HEK293T (cell line): ENCODE results near the gene CPNE2.

Experiments used
- CTCF ChIA-PET: fragments of 350-600 bp; formaldehyde crosslinking; extraction: SDS; loops from one replicate; lab custom pipeline; 2021; ENCODE audit warnings: antibody characterized with exemption, inconsistent platforms; lab: Yijun Ruan, JAX
- POLR2A ChIA-PET: fragments of 350-600 bp; formaldehyde crosslinking; extraction: SDS; loops from one replicate; lab custom pipeline; 2020; ENCODE audit warnings: antibody characterized with exemption, inconsistent platforms; lab: Yijun Ruan, JAX
- DNase-seq: peaks from one replicate; pipeline ENCODE4 v3.0.0; 2012; ENCODE audit warnings: mixed read lengths; ENCODE audit errors: extremely low spot score
- ARNT ChIP-seq: fragments of 450-650 bp; IDR thresholded peaks from 2 replicates; pipeline ENCODE4 v1.6.1; 2017; ENCODE audit warnings: mild to moderate bottlenecking
- BHLHE40 ChIP-seq: fragments of 450-650 bp; IDR thresholded peaks from 2 replicates; pipeline ENCODE4 v1.6.1; 2016; ENCODE audit warnings: mild to moderate bottlenecking, moderate library complexity, borderline replicate concordance
- CTBP1 ChIP-seq: fragments of 450-650 bp; IDR thresholded peaks from 2 replicates; pipeline ENCODE4 v1.6.1; 2016; ENCODE audit warnings: borderline replicate concordance
- ELF4 ChIP-seq: fragments of 450-650 bp; IDR thresholded peaks from 2 replicates; pipeline ENCODE4 v1.6.1; 2017; ENCODE audit warnings: antibody characterized with exemption
- FOXA1 ChIP-seq: fragments of 450-650 bp; IDR thresholded peaks from 2 replicates; pipeline ENCODE4 v1.6.1; 2016; ENCODE audit warnings: mild to moderate bottlenecking
- FOXK2 ChIP-seq: fragments of 450-650 bp; IDR thresholded peaks from 2 replicates; pipeline ENCODE4 v1.6.1; 2016; ENCODE audit warnings: mild to moderate bottlenecking
- FOXM1 ChIP-seq: fragments of 450-650 bp; IDR thresholded peaks from 2 replicates; pipeline ENCODE4 v1.6.1; 2017; ENCODE audit warnings: mild to moderate bottlenecking, borderline replicate concordance
- HDGF ChIP-seq: fragments of 450-650 bp; IDR thresholded peaks from 2 replicates; pipeline ENCODE4 v1.6.1; 2017; ENCODE audit warnings: antibody characterized with exemption, borderline replicate concordance
- L3MBTL2 ChIP-seq: fragments of 450-650 bp; conservative IDR thresholded peaks from 2 replicates; pipeline ENCODE4 v1.6.1; 2016; ENCODE audit warnings: mild to moderate bottlenecking
- LEF1 ChIP-seq: fragments of 450-650 bp; IDR thresholded peaks from 2 replicates; pipeline ENCODE4 v1.6.1; 2017; ENCODE audit warnings: mild to moderate bottlenecking, borderline replicate concordance
- NFRKB ChIP-seq: fragments of 450-650 bp; IDR thresholded peaks from 2 replicates; pipeline ENCODE4 v1.6.1; 2016; ENCODE audit warnings: mild to moderate bottlenecking, moderate library complexity
- PKNOX1 ChIP-seq: fragments of 450-650 bp; IDR thresholded peaks from 2 replicates; pipeline ENCODE4 v1.6.1; 2016
- SP1 ChIP-seq: fragments of 450-650 bp; IDR thresholded peaks from 2 replicates; pipeline ENCODE4 v1.6.1; 2017
- SUZ12 ChIP-seq: fragments of 450-650 bp; IDR thresholded peaks from 2 replicates; pipeline ENCODE4 v1.6.1; 2016; ENCODE audit warnings: mild to moderate bottlenecking
- TARDBP ChIP-seq: fragments of 450-650 bp; IDR thresholded peaks from 2 replicates; pipeline ENCODE4 v1.6.1; 2016
- ZNF384 ChIP-seq: fragments of 450-650 bp; IDR thresholded peaks from 2 replicates; pipeline ENCODE4 v1.6.1; 2016

CPNE2 gene

GRCh38 chr16:57123974-57124674 lies 31.7 kb downstream of the CPNE2 start:
- no peak for DNase-seq
- CTCF ChIA-PET: no interaction called here
- TF ChIP-seq CTBP1 (no peak), FOXK2 (no peak), SUZ12 (no peak), HDGF (no peak), ELF4 (no peak), FOXM1 (no peak), BHLHE40 (no peak), TARDBP (no peak), LEF1 (no peak)
- POLR2A ChIA-PET: no interaction called here

GRCh38 chr16:57125376-57125775 lies 33.0 kb downstream of the CPNE2 start:
- no peak for TF ChIP-seq CTBP1
- TF ChIP-seq FOXA1: no peak
- TF ChIP-seq PKNOX1: no peak
- TF ChIP-seq SP1: no peak
- no peak for TF ChIP-seq NFRKB
- no peak for TF ChIP-seq SUZ12
- no peak for TF ChIP-seq ZNF384
- no peak for DNase-seq
- ChIA-PET POLR2A (no interaction called here), CTCF (no interaction called here)

- ChIA-PET CTCF (interaction anchor here (1.4 kb wide), 1 partner anchor 42 kb away, joined by 3 read pairs; no protein-coding TSS in a partner anchor), POLR2A (no interaction called here)
- no peak for DNase-seq
- TF ChIP-seq BHLHE40 (no peak), CTBP1 (no peak)
These were observed 33.6 kb downstream of the CPNE2 start for GRCh38 chr16:57125969-57126368.

- no peak for DNase-seq
- CTCF ChIA-PET: interaction anchor here (1.4 kb wide), 1 partner anchor 42 kb away, joined by 3 read pairs; no protein-coding TSS in a partner anchor
- POLR2A ChIA-PET: no interaction called here
- TF ChIP-seq HDGF (no peak), SUZ12 (no peak), FOXA1 (no peak), NFRKB (no peak), L3MBTL2 (no peak), ARNT (no peak), FOXM1 (no peak), FOXK2 (no peak), BHLHE40 (no peak), TARDBP (no peak), SP1 (no peak), LEF1 (no peak), ELF4 (no peak)
These were observed 34.0 kb downstream of the CPNE2 start for GRCh38 chr16:57126411-57126810.

GRCh38 chr16:57127037-57127763 lies 34.8 kb downstream of the CPNE2 start:
- no peak for TF ChIP-seq LEF1
- no peak for TF ChIP-seq ELF4
- no peak for TF ChIP-seq FOXK2
- no peak for TF ChIP-seq NFRKB
- no peak for TF ChIP-seq BHLHE40
- TF ChIP-seq L3MBTL2: no peak
- TF ChIP-seq SUZ12: no peak
- TF ChIP-seq FOXA1: no peak
- TF ChIP-seq SP1: no peak
- no peak for TF ChIP-seq HDGF
- TF ChIP-seq PKNOX1: no peak
- no peak for TF ChIP-seq ZNF384
- TF ChIP-seq TARDBP: no peak
- TF ChIP-seq ARNT: no peak
- no peak for DNase-seq
- ChIA-PET CTCF (interaction anchor here (1.4 kb wide), 1 partner anchor 43 kb away, joined by 3 read pairs; no protein-coding TSS in a partner anchor), POLR2A (no interaction called here)

- CTCF ChIA-PET: no interaction called here
- POLR2A ChIA-PET: no interaction called here
- TF ChIP-seq LEF1: no peak
- TF ChIP-seq FOXM1: no peak
- no peak for TF ChIP-seq ELF4
- TF ChIP-seq ARNT: no peak
- no peak for TF ChIP-seq HDGF
- TF ChIP-seq TARDBP: no peak
- no peak for TF ChIP-seq NFRKB
- TF ChIP-seq PKNOX1: no peak
- no peak for TF ChIP-seq FOXK2
- no peak for TF ChIP-seq L3MBTL2
- no peak for TF ChIP-seq SUZ12
- no peak for TF ChIP-seq BHLHE40
- no peak for TF ChIP-seq CTBP1
- TF ChIP-seq FOXA1: no peak
- no peak for TF ChIP-seq ZNF384
- no peak for TF ChIP-seq SP1
- DNase-seq: no peak
These were observed 35.5 kb downstream of the CPNE2 start for GRCh38 chr16:57127836-57128235.
